ENCODE data around the gene COL24A1.

DNA sequence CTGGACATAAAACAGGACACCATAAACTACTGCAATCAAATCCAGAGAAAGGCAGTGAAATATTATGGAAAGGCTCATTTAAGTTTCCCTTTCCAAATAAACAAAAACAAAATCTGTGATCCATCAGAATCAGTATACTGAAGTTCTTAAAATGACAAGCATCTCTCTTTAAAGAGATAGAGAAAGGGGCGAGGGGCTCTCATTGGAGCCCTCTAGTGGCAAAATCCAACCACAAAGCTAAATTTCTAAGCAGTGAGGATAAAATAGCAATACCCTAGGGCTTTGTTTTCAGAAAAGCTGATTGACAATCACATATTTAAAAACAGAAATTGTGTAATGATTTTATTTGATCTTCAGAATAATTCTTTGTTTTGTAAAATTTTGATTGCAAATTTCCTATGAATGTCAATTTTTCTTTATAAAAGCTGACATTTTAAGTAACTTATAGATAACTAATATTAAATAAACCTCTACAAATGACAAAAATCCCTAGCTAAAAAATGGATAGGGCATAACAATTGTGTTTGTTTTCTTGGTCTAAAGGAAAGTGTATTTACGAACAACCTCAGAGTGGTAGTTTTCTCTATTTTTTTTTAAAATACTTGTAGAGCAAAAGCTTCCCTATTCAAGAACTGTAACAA lies 138.2 kb downstream of the COL24A1 start:
- TF ChIP-seq CTCF (IDR thresholded peaks at IDR 0.05; ENCODE audit: low read length) (peak; percentile 80), EZH2 (IDR thresholded peaks at IDR 0.05; ENCODE audit: borderline replicate concordance, low read length) (no peak)

Measured in OCI-LY1 (cell line).